DND-41 (cell line): ENCODE results near the gene CREB1.

Experiments used
- ATAC-seq: fragments of 200-7000 bp; cut with Tn5 transposase; 3 replicates; pipeline ENCODE4 v1.9.1; 2021; ENCODE audit warnings: low read depth; ENCODE audit not compliant: insufficient read depth
- DNase-seq: peaks from one replicate; pipeline ENCODE4 v3.0.0-alpha.2; 2020
- H2AFZ ChIP-seq: 2 replicates; pipeline ENCODE4 v1.6.0; 2012; ENCODE audit warnings: low read depth, low read length
- H3K27ac ChIP-seq: 2 replicates; pipeline ENCODE4 v1.5.1; 2012; ENCODE audit warnings: low read length, inconsistent platforms
- H3K27me3 ChIP-seq: fragments of 200-600 bp; sonication (generic); 2 replicates; pipeline ENCODE4 v1.6.0; 2012; ENCODE audit warnings: low read length, mild to moderate bottlenecking, inconsistent platforms; ENCODE audit not compliant: insufficient read depth, poor library complexity
- H3K36me3 ChIP-seq: 2 replicates; pipeline ENCODE4 v1.5.1; 2012; ENCODE audit warnings: low read length, inconsistent platforms; ENCODE audit not compliant: insufficient read depth
- H3K4me1 ChIP-seq: 2 replicates; pipeline ENCODE4 v1.5.1; 2012; ENCODE audit warnings: mild to moderate bottlenecking, low read length; ENCODE audit not compliant: insufficient read depth
- H3K4me2 ChIP-seq: 2 replicates; pipeline ENCODE4 v1.6.0; 2012; ENCODE audit warnings: mild to moderate bottlenecking, moderate library complexity, low read length, inconsistent platforms; ENCODE audit not compliant: insufficient read depth
- H3K4me3 ChIP-seq, 2 experiments: fragments of 200-600 bp in 1 of 2; shearing (Covaris generic) in 1 of 2; 2 replicates each; pipeline ENCODE4 v1.5.1; 2012 to 2016; ENCODE audit warnings: inconsistent platforms in 2 of 2, low read length in 2 of 2, mild to moderate bottlenecking in 2 of 2, low read depth in 1 of 2, moderate library complexity in 1 of 2
- H3K79me2 ChIP-seq: 2 replicates; pipeline ENCODE4 v1.6.0; 2012; ENCODE audit warnings: low read length, inconsistent platforms; ENCODE audit not compliant: insufficient read depth
- H3K9ac ChIP-seq: 2 replicates; pipeline ENCODE4 v1.6.0; 2012; ENCODE audit warnings: low read depth, mild to moderate bottlenecking, inconsistent platforms, low read length, moderate library complexity
- H3K9me3 ChIP-seq: 2 replicates; pipeline ENCODE4 v1.5.1; 2012; ENCODE audit warnings: low read length, moderate library complexity, mild to moderate bottlenecking, inconsistent platforms; ENCODE audit not compliant: insufficient read depth, severe bottlenecking
- H4K20me1 ChIP-seq: 2 replicates; pipeline ENCODE4 v1.6.0; 2012; ENCODE audit warnings: low read length; ENCODE audit not compliant: insufficient read depth
- EZH2 ChIP-seq: IDR thresholded peaks from 3 replicates; pipeline ENCODE4 v1.6.1; 2012; ENCODE audit warnings: borderline replicate concordance, low read depth, mild to moderate bottlenecking, moderate library complexity, low read length, inconsistent platforms; ENCODE audit not compliant: severe bottlenecking
- TF ChIP-seq, protein P1 (sequence below): IDR thresholded peaks from 2 replicates; pipeline ENCODE4 v1.5.1; 2012; ENCODE audit warnings: borderline replicate concordance, low read length, moderate library complexity, mild to moderate bottlenecking; ENCODE audit not compliant: poor library complexity, severe bottlenecking; ENCODE audit errors: extremely low read depth

Gene CREB1

DNA sequence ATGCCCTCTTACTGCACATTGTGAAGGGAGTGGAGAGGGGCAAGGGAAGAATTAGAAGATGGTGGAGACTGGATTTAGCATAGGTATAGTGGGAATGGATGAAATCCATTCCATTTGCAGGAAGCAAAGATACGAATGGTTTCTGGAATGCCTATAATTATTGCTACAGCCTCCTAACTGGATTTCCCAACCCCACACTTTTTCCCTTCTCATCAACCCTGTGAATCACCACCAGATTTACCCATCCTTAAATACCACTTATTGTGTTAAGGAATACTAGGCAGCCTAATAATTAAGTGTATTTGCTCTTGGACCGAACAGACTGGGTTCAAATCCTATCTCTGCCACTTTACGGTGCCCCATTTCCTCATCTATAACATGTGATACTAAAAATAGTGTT is 39.3 kb upstream of the CREB1 start:
- no peak overlapping the region for H3K27ac ChIP-seq

DNA sequence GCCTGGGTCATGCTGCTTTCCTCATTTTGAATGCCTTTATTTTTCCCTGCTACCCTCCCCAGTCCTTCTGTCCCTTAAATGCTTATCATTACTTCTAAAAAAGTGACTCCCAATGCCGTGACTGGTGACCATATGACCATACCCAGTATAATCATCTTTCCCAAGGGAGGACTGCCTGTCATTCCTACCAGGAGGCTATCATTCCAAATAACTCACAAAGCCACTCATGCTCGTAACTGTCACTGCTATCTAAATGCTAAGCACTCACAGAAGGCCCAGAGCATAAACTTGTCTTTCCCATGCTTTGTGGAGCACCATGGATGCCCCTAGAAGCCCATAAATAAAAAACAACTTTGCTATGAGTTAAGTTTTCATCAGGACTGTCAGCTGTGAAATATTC is 38.7 kb upstream of the CREB1 start:
- no peaks in the 10 kb centered on the region for H3K4me1 ChIP-seq
- no peaks in the 10 kb centered on the region for H3K27me3 ChIP-seq
- H4K20me1 ChIP-seq = no peaks in the 10 kb centered on the region
- no peaks in the 10 kb centered on the region for H3K36me3 ChIP-seq
- H3K79me2 ChIP-seq = no peaks in the 10 kb centered on the region
- no peak for ATAC-seq
- DNase-seq = no peak
- H2AFZ ChIP-seq = no peak overlapping the region
- no peak overlapping the region for H3K4me2 ChIP-seq
- no peak for TF ChIP-seq EZH2
- TF ChIP-seq, protein P1, sequence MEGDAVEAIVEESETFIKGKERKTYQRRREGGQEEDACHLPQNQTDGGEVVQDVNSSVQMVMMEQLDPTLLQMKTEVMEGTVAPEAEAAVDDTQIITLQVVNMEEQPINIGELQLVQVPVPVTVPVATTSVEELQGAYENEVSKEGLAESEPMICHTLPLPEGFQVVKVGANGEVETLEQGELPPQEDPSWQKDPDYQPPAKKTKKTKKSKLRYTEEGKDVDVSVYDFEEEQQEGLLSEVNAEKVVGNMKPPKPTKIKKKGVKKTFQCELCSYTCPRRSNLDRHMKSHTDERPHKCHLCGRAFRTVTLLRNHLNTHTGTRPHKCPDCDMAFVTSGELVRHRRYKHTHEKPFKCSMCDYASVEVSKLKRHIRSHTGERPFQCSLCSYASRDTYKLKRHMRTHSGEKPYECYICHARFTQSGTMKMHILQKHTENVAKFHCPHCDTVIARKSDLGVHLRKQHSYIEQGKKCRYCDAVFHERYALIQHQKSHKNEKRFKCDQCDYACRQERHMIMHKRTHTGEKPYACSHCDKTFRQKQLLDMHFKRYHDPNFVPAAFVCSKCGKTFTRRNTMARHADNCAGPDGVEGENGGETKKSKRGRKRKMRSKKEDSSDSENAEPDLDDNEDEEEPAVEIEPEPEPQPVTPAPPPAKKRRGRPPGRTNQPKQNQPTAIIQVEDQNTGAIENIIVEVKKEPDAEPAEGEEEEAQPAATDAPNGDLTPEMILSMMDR = no peak
- H3K9me3 ChIP-seq = no peaks in the 10 kb centered on the region
- no peak overlapping the region for H3K4me3 ChIP-seq
- no peak overlapping the region for H3K9ac ChIP-seq
- no peak overlapping the region for H3K27ac ChIP-seq

More for the DNA sequence above, 39.3 kb upstream of the CREB1 start:
- Histone ChIP-seq H3K9me3 (no peaks in the 10 kb centered on the region), H3K4me3 (no peak overlapping the region), H3K27me3 (no peaks in the 10 kb centered on the region), H3K4me1 (no peaks in the 10 kb centered on the region), H3K79me2 (no peaks in the 10 kb centered on the region), H3K9ac (no peak overlapping the region), H3K4me2 (no peak overlapping the region), H4K20me1 (no peaks in the 10 kb centered on the region), H2AFZ (no peak overlapping the region), H3K36me3 (no peaks in the 10 kb centered on the region)
- no peak for ATAC-seq
- TF ChIP-seq EZH2 = no peak
- TF ChIP-seq, protein P1 = no peak
- no peak for DNase-seq

DNA sequence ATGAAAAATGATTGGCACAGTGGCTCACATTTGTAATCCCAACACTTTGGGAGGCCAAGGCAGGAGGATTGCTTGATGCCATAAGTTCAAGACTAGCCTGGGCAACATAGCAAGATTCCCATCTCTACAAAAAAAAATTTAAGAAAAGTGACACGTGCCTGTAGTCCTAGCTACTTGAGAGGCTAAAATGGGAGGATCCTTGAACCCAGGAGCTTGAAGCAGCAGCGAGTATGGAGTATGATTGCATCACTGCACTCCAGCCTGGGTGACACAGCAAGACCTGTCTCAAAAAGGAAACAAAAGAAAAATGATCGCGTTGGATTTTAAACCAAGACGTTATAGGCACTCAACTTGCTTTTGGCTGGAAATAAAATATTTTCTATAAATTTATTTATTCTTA is 37.8 kb upstream of the CREB1 start:
- Histone ChIP-seq H3K27ac (no peak overlapping the region), H3K4me2 (no peak overlapping the region), H3K4me1 (no peaks in the 10 kb centered on the region), H3K9me3 (no peaks in the 10 kb centered on the region), H2AFZ (no peak overlapping the region), H3K36me3 (no peaks in the 10 kb centered on the region), H3K79me2 (no peaks in the 10 kb centered on the region), H3K27me3 (no peaks in the 10 kb centered on the region), H4K20me1 (no peaks in the 10 kb centered on the region), H3K9ac (no peak overlapping the region), H3K4me3 (no peak overlapping the region)
- no peak for TF ChIP-seq EZH2
- TF ChIP-seq, protein P1 = no peak
- DNase-seq (no peak), ATAC-seq (no peak)

DNA sequence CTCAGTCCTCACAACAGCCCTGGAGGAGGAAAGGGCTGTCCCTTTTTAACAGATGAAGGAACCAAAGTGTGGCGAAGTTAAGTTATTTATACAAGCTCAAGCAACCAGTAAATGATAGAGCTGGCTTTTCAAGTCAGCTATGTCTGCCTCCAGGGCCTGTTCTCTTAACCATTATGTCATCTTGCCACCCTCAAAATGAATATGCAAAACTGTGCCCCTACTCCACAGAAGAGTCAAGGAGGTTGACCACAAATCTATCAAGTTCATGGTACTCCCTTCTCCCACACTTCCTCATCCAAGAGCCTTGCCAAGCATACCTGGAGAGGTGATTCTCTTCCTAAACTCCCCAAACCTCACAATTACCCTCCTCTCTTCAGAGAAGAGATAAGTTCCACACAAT is 37.3 kb upstream of the CREB1 start:
- Histone ChIP-seq H3K27me3 (no peaks in the 10 kb centered on the region), H3K4me1 (no peaks in the 10 kb centered on the region), H3K4me2 (no peak overlapping the region), H3K79me2 (no peaks in the 10 kb centered on the region), H4K20me1 (no peaks in the 10 kb centered on the region), H3K9ac (no peak overlapping the region), H3K36me3 (no peaks in the 10 kb centered on the region), H3K9me3 (no peaks in the 10 kb centered on the region), H3K27ac (no peak overlapping the region), H3K4me3 (no peak overlapping the region), H2AFZ (no peak overlapping the region)
- DNase-seq (no peak), ATAC-seq (no peak)
- TF ChIP-seq, protein P1 = no peak
- no peak for TF ChIP-seq EZH2
